VCaP (cell line): ENCODE data around the gene COMP.

Experiments
- H3K27ac ChIP-seq: fragments of 450-650 bp; 2 replicates; pipeline ENCODE4 v1.5.1; 2017
- CTCF ChIP-seq: fragments of 450-650 bp; conservative IDR thresholded peaks from 2 replicates; pipeline ENCODE4 v1.5.1; 2017; ENCODE audit warnings: mild to moderate bottlenecking, moderate library complexity

The COMP gene

DNA sequence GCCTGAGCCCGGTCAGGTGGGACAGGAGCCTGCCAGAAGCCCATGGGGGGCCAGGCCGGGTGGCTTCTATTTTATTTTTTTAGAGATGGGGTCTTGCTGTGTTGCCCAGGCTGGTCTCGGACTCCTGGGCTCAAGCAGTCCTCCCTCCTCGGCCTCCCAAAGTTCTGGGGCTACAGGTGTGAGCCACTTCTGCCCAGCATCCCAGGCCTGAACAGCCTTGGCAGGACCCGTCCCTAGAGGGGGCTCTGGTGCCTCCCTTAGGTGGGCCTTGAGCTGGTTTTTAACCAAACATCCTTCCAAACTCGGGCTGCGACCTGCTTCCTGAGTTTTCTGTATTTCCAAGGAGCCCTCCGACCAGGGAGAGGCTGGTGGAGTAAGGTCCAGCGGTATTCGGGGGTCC lies 10.5 kb downstream of the COMP start:
- H3K27ac ChIP-seq = no peak overlapping the region
- TF ChIP-seq CTCF = no peak

GRCh38 chr19:18780081-18780480 lies 11.0 kb downstream of the COMP start:
- TF ChIP-seq CTCF = no peak
- no peak overlapping the region for H3K27ac ChIP-seq

DNA sequence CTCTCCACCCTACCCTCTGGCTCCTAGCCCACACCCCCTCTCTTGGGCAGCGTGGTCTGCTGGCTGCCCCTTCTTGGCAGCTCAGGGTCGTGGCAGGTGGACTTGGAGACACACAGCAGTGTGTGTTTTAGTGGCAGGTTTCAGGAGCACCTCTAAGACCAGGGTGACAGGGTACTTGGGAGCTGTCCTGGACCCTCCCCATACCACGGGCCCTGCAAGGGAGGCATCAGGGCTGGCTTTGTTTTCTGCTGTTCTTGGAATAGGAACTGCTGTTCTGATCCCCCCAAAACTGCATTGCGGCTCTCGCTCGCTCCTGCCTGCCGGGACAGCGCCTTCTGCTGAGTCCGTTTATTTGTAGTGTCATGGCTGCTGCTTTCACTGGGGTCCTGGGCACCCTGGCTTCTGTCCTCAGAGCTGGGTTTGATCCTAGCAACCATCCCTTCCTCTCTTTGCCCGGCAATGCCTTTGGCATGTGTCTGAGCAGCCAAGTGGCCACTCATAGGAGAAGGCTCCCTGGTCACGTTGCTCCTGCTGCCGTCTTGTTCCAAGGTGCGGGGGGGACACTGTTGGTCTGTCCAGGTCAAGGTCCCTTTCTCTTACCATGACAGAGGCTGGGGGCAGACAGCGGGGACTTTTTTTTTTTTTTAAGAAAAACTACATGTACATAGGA lies 12.1 kb downstream of the COMP start:
- no peak overlapping the region for H3K27ac ChIP-seq
- no peak for TF ChIP-seq CTCF

DNA sequence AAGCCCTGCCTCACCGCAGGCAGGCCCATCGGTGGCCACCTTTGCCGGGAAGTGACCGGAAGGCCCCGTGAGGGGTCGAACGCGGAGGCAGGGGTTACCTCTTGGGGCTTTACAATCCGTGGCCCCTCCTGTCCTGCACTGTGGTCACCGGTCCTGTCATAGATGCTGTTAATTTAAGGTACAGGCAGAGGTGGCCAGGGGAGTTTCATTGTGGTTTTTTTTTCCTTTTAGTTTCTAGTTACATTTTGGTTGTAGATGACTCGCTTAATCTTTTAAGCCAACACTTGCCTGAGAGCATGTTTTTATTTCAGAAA lies 13.1 kb downstream of the COMP start:
- TF ChIP-seq CTCF = no peak
- H3K27ac ChIP-seq = no peak overlapping the region

DNA sequence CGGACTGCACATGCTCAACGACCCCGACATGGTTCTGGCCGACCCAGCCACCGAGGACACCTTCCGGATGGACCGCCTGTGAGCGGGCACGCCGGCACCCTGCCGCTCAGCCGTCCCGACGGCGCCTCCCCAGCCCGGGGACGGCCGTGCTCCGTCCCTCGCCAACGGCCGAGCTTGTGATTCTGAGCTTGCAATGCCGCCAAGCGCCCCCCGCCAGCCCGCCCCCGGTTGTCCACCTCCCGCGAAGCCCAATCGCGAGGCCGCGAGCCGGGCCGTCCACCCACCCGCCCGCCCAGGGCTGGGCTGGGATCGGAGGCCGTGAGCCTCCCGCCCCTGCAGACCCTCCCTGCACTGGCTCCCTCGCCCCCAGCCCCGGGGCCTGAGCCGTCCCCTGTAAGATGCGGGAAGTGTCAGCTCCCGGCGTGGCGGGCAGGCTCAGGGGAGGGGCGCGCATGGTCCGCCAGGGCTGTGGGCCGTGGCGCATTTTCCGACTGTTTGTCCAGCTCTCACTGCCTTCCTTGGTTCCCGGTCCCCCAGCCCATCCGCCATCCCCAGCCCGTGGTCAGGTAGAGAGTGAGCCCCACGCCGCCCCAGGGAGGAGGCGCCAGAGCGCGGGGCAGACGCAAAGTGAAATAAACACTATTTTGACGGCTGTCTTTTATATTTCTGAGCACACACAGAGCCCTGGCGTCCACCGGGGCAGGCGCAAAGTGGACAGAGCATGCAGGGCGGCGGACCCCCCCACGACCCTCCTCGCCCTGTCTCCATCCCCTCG lies 13.6 kb downstream of the COMP start:
- no peak overlapping the region for H3K27ac ChIP-seq
- TF ChIP-seq CTCF = no peak

DNA sequence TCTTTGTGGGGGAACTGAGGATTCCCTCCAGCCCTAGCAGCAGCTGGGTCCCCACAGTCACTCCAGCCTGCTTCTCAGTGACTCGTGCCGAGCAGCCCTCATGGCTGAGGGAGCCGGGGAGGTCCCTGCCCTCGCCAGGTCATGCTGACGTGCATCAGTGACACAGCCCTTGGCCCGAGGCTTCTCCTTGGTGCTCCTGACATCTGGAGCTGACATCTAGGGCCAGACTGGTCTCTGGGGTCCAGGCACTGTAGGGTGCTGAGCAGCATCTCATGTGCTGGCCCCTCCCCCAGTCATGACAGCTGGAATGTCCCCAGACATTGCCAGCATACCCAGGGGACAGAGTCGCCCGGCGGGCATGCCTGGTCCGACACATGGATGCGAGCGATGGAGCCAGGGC lies 14.4 kb downstream of the COMP start:
- TF ChIP-seq CTCF = no peak
- no peak overlapping the region for H3K27ac ChIP-seq

DNA sequence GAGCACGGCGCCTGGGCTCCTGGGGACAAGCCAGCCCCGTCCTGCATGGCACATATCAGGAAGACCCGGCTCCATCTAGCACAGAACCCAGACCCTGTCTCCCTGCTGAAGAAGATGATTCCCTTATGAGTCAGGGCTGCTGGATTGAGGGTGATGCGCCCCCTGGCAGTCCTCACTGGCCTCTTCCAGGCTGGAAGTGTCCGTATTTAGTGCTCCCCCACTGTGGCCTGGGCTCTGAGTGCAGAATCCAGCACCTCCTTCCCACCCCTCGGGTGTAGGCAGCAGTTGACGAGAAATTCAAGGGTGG lies 14.9 kb downstream of the COMP start:
- TF ChIP-seq CTCF = no peak
- no peak overlapping the region for H3K27ac ChIP-seq
